Measurements from ENCODE around the gene OR52B6.

The OR52B6 gene

DNA sequence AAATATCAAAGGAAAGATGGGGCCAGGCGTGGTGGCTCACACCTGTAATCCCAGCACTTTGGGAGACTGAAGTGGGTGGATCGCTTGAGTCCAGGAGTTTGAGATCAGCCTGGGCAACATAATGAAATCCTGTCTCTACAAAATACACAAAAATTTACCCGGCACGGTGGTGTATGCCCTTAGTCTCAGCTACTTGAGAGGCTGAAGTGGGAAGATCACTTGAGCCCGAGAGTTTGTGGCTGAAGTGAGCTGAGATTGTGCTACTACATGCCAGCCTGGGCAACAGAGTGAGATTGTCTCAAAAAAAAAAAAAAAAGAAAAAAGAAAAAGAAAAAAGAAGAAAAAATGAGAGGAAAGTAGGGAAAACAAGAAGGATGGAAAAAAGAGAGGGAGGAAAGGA lies 11.9 kb downstream of the OR52B6 start:
- H3K9me3 ChIP-seq (ENCODE audit: control insufficient read depth, insufficient read depth, low read depth, low read length): no peaks in the 10 kb centered on the region
- no peak for TF ChIP-seq ZNF654 (tag by site-specific recombination; IDR thresholded peaks at IDR 0.05; ENCODE audit: low read depth)
- no peak for TF ChIP-seq KLF10 (tag by site-specific recombination; IDR thresholded peaks at IDR 0.05)
- TF ChIP-seq ZNF366 (tag by site-specific recombination; conservative IDR thresholded peaks at IDR 0.05): no peak
- no peak for TF ChIP-seq ZNF433 (tag by site-specific recombination; IDR thresholded peaks at IDR 0.05; ENCODE audit: low read depth)
- TF ChIP-seq ZNF202 (tag by site-specific recombination; IDR thresholded peaks at IDR 0.05; ENCODE audit: borderline replicate concordance): no peak
- TF ChIP-seq GLI2 (tag by site-specific recombination; IDR thresholded peaks at IDR 0.05; ENCODE audit: borderline replicate concordance, low read depth): no peak
- TF ChIP-seq ZNF354C (tag by site-specific recombination; IDR thresholded peaks at IDR 0.05; ENCODE audit: borderline replicate concordance, low read depth): no peak
- no peak for TF ChIP-seq ZIC2 (tag by site-specific recombination; IDR thresholded peaks at IDR 0.05)
- TF ChIP-seq ZNF791 (tag by site-specific recombination; IDR thresholded peaks at IDR 0.05): no peak
- no peak overlapping the region for H3K4me3 ChIP-seq (ENCODE audit: low read depth, low read length)
- ChIA-PET CTCF (no interaction called here), POLR2A (no interaction called here)
- no peaks in the 10 kb centered on the region for H3K36me3 ChIP-seq (ENCODE audit: control insufficient read depth in 2 of 2, insufficient read depth in 1 of 2, low read length in 2 of 2)
- H3K4me1 ChIP-seq (ENCODE audit: control insufficient read depth, insufficient read depth, low read length): no peaks in the 10 kb centered on the region
- H3K27ac ChIP-seq (ENCODE audit: extremely low read depth, low read depth, low read length): no peak overlapping the region

DNA sequence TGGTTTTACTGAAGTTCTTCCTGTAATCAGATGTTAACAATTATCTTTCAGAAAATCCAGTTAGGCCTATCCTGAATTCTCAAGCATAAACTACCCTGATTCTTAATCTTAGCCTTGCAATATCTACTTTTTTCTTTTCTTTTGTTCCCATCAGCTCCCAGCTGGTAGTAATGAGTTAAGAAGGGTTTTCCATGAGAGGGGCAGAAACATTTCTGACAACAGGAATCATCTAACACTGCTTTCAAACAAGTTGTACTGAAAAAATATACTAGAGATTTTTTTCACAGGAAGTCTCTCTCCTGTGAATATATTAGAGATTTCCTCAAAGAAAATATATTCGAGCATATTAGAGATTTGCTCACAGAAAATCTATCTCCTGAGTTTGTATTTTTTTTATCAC lies 12.5 kb downstream of the OR52B6 start:
- Histone ChIP-seq H3K36me3 (ENCODE audit: control insufficient read depth in 2 of 2, insufficient read depth in 1 of 2, low read length in 2 of 2) (no peaks in the 10 kb centered on the region), H3K9me3 (ENCODE audit: control insufficient read depth, insufficient read depth, low read depth, low read length) (no peaks in the 10 kb centered on the region), H3K4me3 (ENCODE audit: low read depth, low read length) (no peak overlapping the region), H3K27ac (ENCODE audit: extremely low read depth, low read depth, low read length) (no peak overlapping the region), H3K4me1 (ENCODE audit: control insufficient read depth, insufficient read depth, low read length) (no peaks in the 10 kb centered on the region)
- ChIA-PET CTCF (no interaction called here), POLR2A (no interaction called here)
- TF ChIP-seq KLF10 (tag by site-specific recombination; IDR thresholded peaks at IDR 0.05) (no peak), ZNF416 (tag by site-specific recombination; IDR thresholded peaks at IDR 0.05) (no peak), ZNF184 (tag by site-specific recombination; IDR thresholded peaks at IDR 0.05) (no peak), ZNF701 (tag by site-specific recombination; IDR thresholded peaks at IDR 0.05) (no peak), ZNF292 (tag by site-specific recombination; IDR thresholded peaks at IDR 0.05; ENCODE audit: borderline replicate concordance, low read depth) (no peak), ZNF571 (tag by site-specific recombination; IDR thresholded peaks at IDR 0.05) (no peak), TCF7L2 (IDR thresholded peaks at IDR 0.05; ENCODE audit: borderline replicate concordance, low read depth, low read length) (no peak), ZNF223 (tag by site-specific recombination; IDR thresholded peaks at IDR 0.05) (no peak), ZNF341 (tag by site-specific recombination; IDR thresholded peaks at IDR 0.05; ENCODE audit: low read depth) (no peak), ZNF670 (tag by site-specific recombination; IDR thresholded peaks at IDR 0.05; ENCODE audit: low read depth) (no peak), ZNF169 (tag by site-specific recombination; IDR thresholded peaks at IDR 0.05) (no peak)
- TF ChIP-seq, protein P1, sequence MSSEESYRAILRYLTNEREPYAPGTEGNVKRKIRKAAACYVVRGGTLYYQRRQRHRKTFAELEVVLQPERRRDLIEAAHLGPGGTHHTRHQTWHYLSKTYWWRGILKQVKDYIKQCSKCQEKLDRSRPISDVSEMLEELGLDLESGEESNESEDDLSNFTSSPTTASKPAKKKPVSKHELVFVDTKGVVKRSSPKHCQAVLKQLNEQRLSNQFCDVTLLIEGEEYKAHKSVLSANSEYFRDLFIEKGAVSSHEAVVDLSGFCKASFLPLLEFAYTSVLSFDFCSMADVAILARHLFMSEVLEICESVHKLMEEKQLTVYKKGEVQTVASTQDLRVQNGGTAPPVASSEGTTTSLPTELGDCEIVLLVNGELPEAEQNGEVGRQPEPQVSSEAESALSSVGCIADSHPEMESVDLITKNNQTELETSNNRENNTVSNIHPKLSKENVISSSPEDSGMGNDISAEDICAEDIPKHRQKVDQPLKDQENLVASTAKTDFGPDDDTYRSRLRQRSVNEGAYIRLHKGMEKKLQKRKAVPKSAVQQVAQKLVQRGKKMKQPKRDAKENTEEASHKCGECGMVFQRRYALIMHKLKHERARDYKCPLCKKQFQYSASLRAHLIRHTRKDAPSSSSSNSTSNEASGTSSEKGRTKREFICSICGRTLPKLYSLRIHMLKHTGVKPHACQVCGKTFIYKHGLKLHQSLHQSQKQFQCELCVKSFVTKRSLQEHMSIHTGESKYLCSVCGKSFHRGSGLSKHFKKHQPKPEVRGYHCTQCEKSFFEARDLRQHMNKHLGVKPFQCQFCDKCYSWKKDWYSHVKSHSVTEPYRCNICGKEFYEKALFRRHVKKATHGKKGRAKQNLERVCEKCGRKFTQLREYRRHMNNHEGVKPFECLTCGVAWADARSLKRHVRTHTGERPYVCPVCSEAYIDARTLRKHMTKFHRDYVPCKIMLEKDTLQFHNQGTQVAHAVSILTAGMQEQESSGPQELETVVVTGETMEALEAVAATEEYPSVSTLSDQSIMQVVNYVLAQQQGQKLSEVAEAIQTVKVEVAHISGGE (tag by site-specific recombination; conservative IDR thresholded peaks at IDR 0.05; ENCODE audit: low read depth): no peak
- TF ChIP-seq, protein P2, sequence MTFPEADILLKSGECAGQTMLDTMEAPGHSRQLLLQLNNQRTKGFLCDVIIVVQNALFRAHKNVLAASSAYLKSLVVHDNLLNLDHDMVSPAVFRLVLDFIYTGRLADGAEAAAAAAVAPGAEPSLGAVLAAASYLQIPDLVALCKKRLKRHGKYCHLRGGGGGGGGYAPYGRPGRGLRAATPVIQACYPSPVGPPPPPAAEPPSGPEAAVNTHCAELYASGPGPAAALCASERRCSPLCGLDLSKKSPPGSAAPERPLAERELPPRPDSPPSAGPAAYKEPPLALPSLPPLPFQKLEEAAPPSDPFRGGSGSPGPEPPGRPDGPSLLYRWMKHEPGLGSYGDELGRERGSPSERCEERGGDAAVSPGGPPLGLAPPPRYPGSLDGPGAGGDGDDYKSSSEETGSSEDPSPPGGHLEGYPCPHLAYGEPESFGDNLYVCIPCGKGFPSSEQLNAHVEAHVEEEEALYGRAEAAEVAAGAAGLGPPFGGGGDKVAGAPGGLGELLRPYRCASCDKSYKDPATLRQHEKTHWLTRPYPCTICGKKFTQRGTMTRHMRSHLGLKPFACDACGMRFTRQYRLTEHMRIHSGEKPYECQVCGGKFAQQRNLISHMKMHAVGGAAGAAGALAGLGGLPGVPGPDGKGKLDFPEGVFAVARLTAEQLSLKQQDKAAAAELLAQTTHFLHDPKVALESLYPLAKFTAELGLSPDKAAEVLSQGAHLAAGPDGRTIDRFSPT (tag by site-specific recombination; IDR thresholded peaks at IDR 0.05): no peak
- TF ChIP-seq, protein P3, sequence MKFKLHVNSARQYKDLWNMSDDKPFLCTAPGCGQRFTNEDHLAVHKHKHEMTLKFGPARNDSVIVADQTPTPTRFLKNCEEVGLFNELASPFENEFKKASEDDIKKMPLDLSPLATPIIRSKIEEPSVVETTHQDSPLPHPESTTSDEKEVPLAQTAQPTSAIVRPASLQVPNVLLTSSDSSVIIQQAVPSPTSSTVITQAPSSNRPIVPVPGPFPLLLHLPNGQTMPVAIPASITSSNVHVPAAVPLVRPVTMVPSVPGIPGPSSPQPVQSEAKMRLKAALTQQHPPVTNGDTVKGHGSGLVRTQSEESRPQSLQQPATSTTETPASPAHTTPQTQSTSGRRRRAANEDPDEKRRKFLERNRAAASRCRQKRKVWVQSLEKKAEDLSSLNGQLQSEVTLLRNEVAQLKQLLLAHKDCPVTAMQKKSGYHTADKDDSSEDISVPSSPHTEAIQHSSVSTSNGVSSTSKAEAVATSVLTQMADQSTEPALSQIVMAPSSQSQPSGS (tag by site-specific recombination; IDR thresholded peaks at IDR 0.05; ENCODE audit: low read depth): no peak
- TF ChIP-seq, protein P4, sequence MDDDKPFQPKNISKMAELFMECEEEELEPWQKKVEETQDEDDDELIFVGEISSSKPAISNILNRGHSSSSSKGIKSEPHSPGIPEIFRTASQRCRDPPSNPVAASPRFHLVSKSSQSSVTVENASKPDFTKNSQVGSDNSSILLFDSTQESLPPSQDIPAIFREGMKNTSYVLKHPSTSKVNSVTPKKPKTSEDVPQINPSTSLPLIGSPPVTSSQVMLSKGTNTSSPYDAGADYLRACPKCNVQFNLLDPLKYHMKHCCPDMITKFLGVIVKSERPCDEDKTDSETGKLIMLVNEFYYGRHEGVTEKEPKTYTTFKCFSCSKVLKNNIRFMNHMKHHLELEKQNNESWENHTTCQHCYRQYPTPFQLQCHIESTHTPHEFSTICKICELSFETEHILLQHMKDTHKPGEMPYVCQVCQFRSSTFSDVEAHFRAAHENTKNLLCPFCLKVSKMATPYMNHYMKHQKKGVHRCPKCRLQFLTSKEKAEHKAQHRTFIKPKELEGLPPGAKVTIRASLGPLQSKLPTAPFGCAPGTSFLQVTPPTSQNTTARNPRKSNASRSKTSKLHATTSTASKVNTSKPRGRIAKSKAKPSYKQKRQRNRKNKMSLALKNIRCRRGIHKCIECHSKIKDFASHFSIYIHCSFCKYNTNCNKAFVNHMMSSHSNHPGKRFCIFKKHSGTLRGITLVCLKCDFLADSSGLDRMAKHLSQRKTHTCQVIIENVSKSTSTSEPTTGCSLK (tag by site-specific recombination; IDR thresholded peaks at IDR 0.05): no peak
- TF ChIP-seq, protein P5, sequence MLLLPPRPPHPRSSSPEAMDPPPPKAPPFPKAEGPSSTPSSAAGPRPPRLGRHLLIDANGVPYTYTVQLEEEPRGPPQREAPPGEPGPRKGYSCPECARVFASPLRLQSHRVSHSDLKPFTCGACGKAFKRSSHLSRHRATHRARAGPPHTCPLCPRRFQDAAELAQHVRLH (tag by site-specific recombination; IDR thresholded peaks at IDR 0.05): no peak
- TF ChIP-seq, protein P6, sequence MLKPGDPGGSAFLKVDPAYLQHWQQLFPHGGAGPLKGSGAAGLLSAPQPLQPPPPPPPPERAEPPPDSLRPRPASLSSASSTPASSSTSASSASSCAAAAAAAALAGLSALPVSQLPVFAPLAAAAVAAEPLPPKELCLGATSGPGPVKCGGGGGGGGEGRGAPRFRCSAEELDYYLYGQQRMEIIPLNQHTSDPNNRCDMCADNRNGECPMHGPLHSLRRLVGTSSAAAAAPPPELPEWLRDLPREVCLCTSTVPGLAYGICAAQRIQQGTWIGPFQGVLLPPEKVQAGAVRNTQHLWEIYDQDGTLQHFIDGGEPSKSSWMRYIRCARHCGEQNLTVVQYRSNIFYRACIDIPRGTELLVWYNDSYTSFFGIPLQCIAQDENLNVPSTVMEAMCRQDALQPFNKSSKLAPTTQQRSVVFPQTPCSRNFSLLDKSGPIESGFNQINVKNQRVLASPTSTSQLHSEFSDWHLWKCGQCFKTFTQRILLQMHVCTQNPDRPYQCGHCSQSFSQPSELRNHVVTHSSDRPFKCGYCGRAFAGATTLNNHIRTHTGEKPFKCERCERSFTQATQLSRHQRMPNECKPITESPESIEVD (tag by site-specific recombination; IDR thresholded peaks at IDR 0.05): no peak
